Fibroblast of gingiva (primary cell): ENCODE data around the gene AKT1.
A peak's percentile ranks its signal among the peaks of the same experiment; 100 is the strongest.
"Not testable (repeated sequence)": the region's sequence is repeated elsewhere in the genome, so short reads cannot be mapped to it uniquely, and the experiment has no call there.

ENCODE experiments used
- DNase-seq: peaks from one replicate; pipeline ENCODE4 v3.0.0-alpha.2; 2011; ENCODE audit warnings: low read depth

Gene AKT1

DNA sequence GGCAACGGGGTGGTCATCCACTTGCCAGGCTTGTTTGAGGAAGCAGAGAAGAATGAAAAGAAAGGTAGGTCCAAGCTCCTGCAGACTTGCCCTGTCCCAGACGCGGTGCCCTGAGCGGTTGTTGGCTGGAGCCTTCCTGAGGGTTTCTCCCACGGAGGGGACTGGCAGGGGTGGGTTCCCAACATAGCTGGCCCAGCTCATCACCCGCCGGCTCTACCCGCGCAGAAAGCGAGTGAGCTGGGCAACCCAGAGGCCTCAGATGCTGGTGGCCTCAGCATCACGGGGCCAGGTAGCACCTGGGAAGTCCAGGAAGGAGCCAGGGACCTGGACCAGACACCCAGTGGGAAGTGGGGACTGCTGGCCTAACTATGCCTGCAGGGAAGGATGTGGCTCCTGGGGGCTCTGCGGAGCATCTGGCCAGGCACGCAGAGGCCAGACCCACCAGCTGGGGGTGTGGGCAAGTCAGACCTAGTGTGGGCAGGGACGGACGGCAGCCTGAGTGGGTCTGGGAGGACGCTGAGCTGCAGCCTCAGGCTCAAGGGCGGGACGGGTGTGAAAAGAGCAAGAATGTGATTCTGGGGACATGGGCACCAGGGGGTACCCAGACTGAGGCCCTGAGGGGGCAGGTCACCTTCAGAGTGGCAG lies 57.1 kb downstream of the AKT1 start:
- DNase-seq: no peak

DNA sequence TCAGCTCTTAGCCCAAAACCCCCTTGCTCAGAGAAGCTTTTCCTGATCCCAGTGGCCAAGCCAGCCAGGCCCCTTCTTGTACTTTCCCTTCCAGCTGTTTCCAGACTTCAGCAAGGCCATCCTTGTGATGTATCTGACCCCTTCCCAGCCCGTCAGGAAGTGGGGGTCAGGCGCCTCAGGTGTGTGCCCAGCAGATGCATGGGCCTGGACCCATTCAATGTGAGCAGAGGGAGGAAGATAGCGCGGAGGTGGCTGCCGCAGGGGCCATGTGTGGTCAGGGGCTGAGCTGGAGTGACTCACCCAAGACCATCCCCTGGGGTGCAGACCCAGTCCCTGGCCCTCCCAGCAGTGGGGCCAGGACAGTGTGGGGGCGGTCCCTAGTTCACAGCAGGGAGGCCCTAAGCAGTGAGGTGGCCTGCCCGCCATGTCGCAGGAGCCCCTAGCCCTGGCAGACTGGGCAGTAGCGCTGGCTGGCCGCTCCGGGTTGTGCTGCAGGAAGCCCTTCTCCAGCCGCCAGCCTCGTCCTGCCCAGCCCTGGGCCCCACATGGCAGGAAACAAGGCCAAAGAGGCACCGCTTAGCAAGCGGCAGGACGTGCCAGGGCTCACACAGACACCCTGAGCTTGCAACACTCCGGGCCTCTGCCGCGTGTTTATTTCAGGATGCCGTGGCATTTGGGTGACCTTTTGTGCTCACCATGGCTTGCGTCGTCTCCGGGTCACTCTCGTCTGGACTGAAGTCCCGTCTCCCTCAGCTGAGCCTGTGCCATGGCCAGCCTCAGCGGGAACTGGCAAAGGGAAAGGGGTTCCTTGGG lies 59.5 kb downstream of the AKT1 start:
- peak; percentile 95 for DNase-seq

DNA sequence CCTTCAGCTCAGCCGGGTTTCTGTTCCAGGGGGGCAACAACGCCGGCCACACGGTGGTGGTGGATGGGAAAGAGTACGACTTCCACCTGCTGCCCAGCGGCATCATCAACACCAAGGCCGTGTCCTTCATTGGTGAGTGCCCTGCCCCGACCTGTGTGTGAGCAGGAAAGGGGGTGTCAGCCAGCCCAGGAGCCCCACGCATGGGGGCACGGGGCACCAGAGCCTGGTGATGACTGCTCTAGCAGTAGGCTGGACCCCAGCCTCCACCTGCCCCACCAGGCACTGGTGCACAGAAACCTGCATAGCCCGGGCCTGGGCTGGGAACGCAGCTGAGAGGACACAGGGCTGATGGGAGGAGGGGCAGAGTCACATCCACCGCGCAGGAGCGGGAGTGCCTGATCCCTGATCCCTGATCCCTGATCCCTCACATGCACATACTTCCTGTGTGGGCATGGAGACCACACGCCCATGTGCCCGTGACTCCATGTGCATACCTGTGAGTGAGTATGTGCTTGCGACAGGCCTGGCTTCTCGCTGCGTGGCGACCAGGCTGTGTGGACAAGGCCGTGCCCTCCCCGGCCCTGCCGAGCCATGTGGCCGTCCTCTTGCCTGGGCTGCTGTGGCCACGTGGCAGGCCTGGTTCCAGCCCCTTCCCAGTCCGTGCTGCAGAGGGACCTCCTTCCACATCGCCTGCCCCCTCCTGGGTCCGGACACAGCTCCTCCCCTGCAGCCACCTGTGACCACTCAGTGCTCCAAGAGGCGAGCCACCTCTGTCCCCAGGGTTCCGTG lies 60.4 kb downstream of the AKT1 start:
- DNase-seq: no peak

DNA sequence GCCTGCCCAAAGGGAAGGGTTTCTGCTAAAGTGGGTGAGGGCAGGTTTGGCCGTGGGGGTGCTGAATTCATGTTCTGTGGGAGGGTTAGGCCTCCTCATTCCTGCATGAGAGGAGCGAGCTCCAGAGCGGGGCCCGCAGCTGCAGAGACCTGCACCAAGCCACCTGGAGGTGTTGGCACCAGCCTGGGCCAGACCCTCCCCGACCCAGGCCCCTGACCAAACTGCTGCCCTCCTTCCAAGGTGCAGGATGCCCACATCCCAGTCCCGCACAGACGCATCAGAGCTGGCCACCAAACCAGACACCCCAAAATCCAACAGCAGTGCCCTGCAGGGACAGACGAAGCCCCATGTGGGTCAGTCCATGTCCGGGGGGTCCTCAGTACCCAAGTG lies 61.0 kb downstream of the AKT1 start:
- DNase-seq: no peak

DNA sequence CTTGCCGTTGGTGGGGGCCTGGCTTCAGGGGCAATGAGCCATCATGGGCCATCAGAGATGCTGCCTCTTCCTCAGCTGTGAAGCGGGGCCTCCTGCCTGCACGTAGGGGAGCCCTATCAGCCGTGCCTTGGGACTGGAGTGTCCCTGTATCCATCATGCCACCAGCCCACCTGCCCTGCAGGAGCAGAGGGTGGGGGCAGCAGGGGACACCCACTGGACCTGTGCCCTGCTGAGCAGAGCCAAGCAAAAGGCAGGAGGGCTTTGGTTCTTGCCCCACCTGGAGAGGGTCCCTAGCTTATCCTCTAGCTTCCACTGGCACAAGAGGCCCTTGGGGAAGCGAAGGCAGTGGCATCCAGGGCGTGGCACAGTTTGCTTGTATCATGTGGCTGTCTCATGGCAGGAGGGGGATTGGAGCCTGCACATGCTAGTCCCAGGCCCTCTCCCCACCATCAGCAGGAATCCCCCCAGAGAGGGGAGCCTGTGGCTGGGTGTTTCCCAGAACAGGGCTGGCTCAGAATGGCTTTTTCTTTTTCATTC lies 61.4 kb downstream of the AKT1 start:
- no peak for DNase-seq

DNA sequence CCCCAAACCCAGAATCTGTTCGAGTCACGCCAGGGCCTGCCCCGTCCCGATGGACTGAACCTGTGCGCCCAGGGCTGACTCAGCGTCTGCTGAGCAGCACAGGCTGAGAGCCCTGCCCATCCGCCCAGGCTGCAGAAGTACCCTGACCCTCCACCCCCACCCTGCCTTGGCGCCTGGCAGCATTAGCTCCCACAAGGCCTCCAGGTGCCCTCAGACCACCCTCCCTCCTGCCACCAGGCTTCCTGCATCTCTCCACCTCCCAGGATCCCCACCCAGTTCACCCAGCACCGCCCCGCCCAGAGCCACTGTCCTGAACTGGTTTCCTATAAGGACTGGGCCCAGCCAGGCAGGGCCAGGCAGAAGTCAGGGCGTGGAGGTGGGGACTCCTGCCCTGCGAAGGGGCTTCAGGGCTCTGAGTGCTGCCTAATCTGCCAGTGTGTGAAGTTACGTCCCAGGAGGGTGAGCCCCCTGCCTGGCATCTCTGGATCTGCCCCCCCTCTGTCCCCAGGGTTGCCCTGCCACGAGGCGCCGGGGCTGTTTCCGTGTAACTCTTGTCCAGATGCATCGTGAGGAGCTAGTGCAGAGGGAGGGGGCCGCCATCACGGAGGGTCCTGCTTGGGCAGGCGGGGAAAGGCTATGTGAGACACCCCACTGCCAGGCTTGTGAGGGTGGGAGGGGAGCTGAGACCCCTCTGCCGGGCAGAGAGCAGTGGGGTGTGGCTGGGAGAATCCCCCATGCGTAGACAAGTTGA lies 62.4 kb downstream of the AKT1 start:
- DNase-seq: no peak

DNA sequence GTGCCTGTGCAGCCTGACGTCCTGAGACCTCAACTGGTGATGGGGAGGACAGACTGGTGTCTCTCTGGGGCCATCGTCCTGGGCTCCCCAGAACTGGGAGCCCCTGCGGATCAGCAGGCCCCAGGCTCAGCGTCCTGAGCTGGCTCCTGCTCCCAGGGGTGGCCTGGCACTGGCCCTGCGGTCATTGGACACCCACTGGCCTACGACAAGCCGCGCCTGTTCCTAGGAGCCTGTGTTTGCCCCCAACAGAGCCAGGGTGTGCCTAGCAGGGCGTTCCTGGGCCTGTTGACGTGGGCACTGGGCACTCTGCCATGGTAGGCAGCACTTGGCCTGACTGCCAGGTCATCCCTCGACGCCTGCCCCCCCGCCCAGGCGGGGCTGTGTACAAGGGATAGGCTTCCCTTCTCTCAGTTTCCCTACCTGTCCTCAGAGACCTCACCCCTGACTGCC lies 63.2 kb downstream of the AKT1 start:
- DNase-seq: no peak

DNA sequence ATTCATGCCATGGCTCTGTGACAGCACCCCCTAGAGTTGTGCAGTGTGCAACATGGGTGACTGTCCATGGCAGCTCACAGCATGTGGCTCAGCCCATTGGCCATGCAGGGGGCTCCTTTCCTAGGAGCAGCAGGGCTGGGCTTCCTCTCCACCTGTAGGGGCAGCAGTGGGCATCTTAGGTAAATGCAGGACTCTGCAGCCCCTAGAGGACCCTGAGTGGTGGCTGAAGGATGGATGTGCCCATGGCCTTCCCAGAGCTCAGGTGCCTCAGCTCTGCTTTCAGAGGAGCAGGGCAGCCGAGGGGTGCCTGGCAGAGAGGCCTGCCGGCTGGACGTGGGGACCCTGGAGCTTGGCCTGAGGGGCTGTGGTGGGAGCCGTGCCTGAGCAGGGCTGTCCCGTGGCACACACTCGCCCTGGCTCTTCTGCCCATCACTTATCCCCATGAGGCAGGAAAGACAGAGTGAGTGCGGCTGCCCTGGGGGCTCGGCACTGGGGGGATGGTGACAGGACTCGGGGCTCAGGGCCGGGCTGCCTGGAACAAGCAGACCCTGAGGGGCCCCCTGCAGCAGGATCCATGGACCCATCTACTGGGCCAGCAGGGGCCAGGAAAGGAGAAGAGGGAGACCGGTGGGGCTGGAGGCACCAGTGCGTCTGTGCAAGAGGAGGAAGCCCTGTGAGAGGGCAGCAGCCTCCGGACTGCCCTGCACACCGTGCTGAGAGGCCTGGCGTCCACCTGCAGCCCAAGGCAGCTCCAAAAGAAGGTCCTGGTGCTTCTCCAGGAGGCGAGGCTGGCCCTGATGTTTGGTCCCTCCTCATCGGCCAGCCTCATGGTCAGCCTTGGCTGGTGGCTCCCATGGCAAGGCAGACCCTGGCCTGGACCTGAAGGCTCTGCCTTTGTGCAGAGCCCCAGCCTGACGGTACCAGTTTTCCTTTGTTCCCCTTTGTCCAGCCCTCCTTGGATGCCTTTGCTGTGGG lies 63.9 kb downstream of the AKT1 start:
- DNase-seq: no peak

DNA sequence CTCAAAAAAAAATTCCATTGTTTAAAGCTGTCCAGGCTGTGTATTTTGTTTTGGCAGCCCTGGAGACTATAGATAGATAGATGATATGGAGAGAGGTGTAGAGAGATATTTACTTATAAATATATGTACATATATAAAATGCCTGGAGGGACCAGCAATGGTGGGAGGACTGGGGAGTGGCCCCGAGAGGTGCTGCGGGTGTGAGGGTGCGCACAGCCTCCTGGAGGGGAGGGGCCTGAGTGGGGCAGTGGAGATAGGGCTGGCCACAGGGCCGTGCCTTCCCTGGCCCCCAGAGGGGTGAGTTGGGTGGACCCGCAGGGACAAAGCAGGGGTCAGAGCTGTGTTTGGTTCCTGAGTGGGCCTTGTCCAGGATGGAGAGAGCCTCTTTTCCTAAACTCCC lies 65.1 kb downstream of the AKT1 start:
- no peak for DNase-seq

DNA sequence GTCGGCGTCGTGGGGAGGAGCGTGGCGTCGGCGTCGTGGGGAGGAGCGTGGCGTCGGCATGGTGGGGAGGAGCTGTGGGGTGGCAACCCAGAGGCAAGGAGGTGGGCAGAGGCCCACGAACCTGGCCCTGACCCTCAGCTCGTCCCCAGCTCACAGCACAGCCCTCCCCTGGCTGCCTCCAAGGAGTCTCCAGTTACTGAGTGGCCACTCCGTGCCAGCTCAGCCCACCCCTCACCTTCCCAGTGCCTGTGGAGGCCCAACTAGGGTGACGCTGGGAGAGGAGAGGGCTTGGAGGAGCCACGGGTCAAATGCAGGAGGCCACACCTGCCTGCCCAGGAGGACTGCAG lies 65.7 kb downstream of the AKT1 start:
- no peak for DNase-seq

DNA sequence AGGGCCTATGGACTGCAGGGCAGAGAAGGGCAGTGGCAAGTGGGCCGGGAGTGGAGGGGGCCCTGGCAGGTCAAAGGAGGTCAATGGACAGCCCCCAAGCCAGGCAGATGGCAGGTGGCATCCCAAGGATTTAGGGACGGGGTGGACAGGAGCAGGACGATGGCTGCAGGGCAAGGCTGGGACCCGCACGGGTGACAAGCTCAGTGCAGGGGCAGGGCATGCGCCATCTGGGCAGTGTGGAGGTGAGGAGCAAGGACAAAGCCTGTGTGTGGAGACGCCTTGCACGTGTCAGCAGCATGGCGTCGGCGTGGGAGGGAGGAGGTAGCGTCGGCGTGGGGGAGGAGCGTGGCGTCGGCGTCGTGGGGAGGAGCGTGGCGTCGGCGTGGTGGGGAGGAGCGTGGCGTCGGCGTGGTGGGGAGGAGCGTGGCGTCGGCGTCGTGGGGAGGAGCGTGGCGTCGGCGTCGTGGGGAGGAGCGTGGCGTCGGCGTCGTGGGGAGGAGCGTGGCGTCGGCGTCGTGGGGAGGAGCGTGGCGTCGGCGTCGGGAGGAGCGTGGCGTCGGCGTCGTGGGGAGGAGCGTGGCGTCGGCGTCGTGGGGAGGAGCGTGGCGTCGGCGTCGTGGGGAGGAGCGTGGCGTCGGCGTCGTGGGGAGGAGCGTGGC lies 66.2 kb downstream of the AKT1 start:
- not testable (repeated sequence) for DNase-seq

DNA sequence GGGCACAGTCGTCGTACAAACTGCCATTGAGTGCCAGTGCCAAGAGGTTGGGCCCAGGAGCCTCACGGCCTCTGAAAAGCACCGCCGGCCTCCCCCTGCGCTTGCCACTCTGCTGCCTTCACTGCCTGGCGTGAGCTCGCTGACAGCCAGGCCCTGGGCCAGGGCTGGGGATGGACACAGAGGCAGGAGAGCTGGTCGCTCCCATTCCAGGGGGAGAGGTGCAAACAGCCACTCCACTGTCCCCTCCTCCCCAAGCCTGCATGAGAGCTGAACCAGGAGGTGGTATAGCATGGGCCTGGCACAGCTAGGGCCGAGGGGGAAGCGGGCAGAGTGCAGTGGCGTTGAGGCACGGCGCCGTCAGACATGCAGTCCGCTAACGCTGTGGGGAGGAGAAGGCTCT lies 66.9 kb downstream of the AKT1 start:
- DNase-seq: no peak

DNA sequence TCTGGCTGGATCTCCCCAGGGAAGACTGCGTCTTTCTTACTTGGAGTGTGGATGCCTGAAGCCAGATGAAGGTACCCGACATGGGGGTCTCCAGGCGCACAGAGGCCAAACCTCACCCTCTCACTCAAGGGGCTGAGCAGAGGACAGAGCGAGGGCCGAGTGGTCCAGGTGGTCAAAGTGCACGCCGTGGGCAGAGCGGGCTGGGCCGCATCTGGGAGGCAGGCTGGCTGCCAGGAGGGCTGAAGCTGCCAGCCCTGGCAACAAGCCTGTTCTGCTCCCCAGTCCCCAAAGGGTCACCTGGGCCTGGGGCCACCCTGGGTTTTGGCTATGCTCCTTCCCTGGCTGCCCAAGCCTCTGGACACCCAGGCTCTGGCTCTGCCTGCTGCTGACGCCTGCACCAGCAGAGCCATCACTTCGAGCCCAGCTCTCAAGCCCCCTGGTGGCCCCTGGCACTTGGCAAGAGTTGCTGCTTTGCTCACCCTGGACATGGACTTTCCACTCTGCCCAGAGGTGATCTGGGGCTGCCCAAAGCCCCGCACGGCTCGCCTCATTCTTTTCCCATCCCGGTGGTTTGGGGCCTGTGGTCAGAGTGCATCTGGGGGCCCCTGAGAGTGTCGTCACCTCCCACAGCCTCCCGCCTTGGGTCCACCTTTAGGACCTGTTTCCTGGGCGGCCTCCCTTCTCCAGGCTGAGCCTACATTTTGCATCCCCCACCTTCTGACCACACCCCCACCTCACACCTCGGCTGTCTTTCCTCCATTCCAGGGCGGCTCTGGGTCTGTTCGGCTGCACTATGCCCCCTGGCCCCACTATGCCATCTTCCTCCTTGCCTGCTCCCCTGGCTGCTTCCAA lies 68.7 kb downstream of the AKT1 start:
- DNase-seq: no peak

DNA sequence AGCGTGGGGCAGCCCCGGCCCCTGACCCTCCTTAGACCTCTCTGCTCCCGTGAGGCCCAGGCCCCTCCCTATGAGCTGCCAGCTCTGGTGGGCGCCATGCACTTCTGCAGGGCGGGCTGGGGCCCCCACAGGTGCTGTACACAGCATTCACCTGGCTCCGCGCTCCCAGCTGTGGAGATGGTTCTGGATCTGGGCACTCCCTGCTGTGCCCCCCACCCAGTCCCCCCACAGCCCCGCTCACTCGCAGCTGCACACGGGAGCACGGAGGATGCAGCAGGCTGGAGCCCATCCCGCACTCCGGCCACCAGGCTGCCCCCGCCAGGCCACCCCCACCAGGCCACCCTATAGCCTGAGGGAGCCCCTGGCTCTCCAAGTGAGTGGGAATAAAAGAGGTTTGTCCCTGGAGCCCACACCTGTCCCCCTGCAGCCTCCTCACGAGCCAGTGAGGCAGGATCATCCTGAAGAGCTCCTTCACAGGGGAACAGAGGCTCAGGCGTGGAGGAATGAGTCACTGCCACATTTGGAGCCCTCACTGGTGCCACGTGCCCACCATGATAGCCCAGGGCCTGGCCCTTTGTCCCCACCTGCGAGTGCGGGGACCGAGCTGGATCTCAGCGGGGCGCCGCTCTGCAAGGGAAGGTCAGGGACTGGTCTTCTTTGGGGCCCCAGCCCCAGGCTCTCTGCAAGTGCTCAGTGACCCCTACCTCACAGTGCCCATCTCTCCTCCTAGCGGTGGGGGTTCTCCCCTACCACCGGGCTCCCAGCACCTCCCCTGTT lies 69.6 kb downstream of the AKT1 start:
- DNase-seq: no peak

DNA sequence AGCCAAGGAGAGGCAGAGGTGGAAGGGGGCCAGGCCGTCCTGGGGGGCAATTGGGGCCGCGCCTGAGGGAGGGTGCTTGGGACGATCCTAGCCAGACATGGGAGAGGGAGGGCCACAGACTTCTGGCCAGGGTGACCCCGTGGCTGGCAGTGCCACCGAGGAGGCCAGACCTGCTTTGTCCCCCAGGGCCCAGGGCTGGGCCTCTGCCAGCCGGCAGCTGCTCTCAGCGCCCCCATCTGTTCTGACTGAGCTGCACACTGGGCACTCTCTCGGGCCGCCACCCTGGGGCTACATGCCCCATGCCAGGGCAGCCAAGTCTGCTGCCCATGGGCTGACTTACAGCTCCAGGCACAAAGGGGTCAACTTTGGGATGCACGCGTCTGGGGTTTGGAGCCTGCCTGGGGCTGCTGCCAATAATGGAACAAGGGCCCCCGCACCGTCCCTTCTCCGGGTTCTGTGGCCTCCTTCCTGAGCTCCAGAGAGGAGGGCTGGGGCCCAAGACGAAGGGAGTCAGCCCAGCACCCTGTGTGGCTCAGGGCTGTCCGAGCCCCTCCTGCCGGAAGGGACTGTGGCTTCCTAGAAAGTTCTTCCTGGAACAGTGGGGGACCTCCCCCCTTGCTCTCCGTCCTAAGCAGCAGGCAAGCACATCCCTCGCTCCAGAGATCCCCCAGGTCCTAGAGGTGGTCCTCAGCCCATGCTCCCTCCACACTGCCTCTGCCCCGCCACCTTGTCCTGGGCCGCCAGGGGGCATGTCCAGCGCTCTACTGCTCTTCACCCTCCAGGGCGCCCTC lies 70.4 kb downstream of the AKT1 start:
- DNase-seq: peak; percentile 49

DNA sequence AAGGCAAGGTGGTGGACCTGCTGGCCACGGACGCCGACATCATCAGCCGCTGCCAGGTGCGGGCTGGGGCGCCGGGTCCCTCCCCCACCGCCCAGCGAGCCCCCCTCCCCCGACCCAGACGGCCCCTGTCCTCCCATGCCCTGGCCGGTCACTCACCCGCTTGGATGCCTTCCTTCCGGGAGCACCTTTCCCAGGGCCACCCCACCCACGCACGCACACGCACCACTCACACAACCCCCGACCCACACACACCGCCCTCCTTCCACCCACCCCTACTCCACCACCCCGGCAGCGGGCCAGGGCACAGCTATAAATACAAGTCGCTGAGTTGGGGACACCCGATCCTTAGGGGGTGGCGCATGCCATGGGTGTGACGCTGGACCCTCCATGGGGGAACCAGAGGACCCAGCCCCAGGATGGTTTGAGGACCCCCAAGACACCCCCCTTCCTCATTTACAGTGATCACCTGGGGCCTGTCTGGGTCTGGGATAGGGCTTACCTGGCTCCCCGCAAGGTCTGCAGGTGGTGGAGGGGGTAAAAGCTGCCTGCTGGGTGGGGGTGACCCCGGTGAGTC lies 71.1 kb downstream of the AKT1 start:
- no peak for DNase-seq

DNA sequence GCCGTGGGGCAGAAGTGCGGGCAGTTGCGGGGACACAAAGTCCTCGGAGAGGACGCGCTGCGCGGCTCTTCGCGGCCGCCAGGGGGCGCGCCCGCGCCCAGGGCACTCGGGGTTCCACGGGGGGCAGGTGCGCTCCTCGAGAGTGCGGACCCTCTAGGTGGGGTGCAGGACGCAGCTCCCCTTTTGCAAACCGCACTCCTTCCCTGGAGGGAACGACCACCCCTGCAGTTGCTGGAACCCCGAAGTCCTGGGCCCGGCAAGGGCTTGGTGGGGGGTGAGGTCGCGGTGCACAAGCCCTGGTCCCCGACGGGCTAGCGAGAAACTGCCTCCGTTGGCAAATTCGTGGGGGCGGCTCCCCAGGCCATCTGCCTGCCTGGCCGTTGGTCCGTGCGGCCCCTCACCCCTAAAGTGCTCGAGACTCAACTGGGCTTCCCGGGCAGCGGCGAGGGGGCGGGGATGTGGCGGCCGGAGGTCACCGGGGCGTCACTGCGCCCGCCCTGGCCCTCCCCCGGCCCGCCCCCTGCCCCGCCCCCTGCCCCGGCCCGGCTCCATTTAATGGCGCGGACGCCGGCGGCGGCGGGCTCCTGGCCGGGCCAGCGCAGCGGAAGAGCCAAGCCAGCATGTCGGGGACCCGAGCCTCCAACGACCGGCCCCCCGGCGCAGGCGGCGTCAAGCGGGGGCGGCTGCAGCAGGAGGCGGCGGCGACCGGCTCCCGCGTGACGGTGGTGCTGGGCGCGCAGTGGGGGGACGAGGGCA lies 71.7 kb downstream of the AKT1 start, which contains the start of gene ADSS1:
ADSS1 (plus strand) TSS at position 579 of the 756 bp plus-strand sequence; CDS start at position 621, 42 bp downstream.
- DNase-seq: peak; percentile 34
